ENCODE measurements around the gene CNTNAP2.

CNTNAP2 gene

DNA sequence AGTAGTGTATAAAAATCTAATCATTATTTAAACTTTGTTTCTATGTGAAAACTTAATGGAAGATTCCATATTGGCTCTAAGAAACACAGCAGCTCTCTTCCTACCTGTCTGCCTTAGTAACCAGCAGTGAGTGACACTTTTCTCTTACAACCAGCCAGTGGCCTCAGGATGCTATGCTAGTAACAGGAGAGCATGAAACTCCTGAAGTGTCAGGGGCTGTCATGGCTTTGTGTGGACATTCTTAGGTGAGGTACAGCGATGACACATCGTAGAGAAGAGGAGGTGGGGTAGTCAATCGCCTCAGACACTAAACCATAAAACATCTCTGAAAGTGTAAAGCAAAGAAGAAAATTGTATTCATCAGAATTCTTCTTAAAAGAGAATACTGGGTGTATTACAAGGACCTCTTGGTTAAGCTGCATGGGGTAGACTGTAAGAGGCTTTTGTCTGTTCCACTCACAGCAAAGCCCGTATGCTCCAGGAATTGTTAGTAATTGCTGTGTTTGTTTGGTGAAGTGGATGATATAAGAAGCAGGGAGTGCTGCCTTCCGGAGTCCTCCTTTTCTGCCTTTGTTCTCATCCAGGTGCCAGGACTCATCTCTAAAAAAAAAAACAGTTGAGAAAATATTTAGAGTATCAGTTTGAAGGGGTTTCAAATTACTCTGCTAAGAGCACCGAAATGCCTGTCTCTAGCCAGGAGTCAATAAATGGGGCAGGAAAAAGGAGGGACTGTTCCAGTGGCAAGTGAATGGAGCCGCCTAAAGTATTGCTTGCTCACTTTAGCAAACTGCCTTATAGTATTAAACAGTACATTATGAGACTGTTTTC, 518.8 kb downstream of the CNTNAP2 start:
- no peak overlapping the region for H3K4me3 ChIP-seq (ENCODE audit: low read depth, low read length)
- in situ Hi-C loops (cut with HindIII; ENCODE audit: low sequenced_read_pairs) = no loop called here
- DNase-seq (ENCODE audit: low read depth, low spot score) = no peak
- TF ChIP-seq, protein P1, sequence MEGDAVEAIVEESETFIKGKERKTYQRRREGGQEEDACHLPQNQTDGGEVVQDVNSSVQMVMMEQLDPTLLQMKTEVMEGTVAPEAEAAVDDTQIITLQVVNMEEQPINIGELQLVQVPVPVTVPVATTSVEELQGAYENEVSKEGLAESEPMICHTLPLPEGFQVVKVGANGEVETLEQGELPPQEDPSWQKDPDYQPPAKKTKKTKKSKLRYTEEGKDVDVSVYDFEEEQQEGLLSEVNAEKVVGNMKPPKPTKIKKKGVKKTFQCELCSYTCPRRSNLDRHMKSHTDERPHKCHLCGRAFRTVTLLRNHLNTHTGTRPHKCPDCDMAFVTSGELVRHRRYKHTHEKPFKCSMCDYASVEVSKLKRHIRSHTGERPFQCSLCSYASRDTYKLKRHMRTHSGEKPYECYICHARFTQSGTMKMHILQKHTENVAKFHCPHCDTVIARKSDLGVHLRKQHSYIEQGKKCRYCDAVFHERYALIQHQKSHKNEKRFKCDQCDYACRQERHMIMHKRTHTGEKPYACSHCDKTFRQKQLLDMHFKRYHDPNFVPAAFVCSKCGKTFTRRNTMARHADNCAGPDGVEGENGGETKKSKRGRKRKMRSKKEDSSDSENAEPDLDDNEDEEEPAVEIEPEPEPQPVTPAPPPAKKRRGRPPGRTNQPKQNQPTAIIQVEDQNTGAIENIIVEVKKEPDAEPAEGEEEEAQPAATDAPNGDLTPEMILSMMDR (IDR thresholded peaks at IDR 0.05; ENCODE audit: low read depth, low read length) = no peak

GRCh38 chr7:146636033-146636356, 519.4 kb downstream of the CNTNAP2 start:
- TF ChIP-seq, protein P1 (IDR thresholded peaks at IDR 0.05; ENCODE audit: low read depth, low read length) = no peak
- H3K4me3 ChIP-seq (ENCODE audit: low read depth, low read length) = no peak overlapping the region
- in situ Hi-C loops (cut with HindIII; ENCODE audit: low sequenced_read_pairs) = no loop called here
- DNase-seq (ENCODE audit: low read depth, low spot score) = no peak

DNA sequence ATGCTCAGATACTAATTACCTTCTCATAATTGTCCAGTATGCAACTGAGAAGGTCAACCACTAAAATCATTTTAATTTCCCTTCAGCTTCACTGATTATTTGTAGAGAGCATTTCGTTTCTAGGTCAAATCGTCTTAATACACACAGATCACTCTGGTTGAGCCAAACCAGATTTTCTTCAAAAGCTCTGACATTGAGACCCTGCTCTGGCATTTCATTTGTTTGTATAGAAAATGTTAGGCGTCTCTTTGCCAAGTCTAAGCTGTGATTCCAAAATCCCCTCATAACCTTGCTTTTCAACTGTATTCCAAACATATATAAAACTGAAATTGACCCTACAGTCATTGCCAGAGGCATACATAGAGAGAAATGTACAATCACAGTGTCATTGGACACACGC, 520.0 kb downstream of the CNTNAP2 start:
- DNase-seq (ENCODE audit: low read depth, low spot score) = no peak
- in situ Hi-C loops (cut with HindIII; ENCODE audit: low sequenced_read_pairs) = no loop called here
- TF ChIP-seq, protein P1 (IDR thresholded peaks at IDR 0.05; ENCODE audit: low read depth, low read length) = no peak
- H3K4me3 ChIP-seq (ENCODE audit: low read depth, low read length) = no peak overlapping the region

- no peak overlapping the region for H3K4me3 ChIP-seq (ENCODE audit: low read depth, low read length)
- in situ Hi-C loops (cut with HindIII; ENCODE audit: low sequenced_read_pairs) = no loop called here
- TF ChIP-seq, protein P1 (IDR thresholded peaks at IDR 0.05; ENCODE audit: low read depth, low read length) = no peak
- DNase-seq (ENCODE audit: low read depth, low spot score) = no peak
Observed at GRCh38 chr7:146639291-146639690, 522.7 kb downstream of the CNTNAP2 start.

DNA sequence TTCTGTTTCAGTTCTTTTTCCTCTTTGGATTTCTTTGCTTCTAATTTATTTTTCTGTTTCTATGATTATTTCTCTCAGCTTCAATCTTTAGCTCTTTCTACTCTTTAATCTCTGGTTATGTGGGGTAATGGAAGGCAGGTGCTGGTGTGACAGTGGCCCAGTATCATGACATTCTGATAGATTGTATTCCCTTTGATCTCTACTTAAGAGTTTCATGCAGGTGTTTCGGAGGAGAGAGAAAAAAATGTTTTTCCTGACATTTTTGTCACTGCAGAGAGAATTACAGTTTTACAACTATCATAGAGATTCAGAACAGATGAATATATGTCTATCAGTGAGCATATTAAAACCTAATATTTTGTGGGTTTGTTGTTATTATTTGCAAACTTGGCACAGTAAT, 524.9 kb downstream of the CNTNAP2 start:
- TF ChIP-seq, protein P1 (IDR thresholded peaks at IDR 0.05; ENCODE audit: low read depth, low read length) = no peak
- in situ Hi-C loops (cut with HindIII; ENCODE audit: low sequenced_read_pairs) = no loop called here
- no peak for DNase-seq (ENCODE audit: low read depth, low spot score)
- H3K4me3 ChIP-seq (ENCODE audit: low read depth, low read length) = no peak overlapping the region

DNA sequence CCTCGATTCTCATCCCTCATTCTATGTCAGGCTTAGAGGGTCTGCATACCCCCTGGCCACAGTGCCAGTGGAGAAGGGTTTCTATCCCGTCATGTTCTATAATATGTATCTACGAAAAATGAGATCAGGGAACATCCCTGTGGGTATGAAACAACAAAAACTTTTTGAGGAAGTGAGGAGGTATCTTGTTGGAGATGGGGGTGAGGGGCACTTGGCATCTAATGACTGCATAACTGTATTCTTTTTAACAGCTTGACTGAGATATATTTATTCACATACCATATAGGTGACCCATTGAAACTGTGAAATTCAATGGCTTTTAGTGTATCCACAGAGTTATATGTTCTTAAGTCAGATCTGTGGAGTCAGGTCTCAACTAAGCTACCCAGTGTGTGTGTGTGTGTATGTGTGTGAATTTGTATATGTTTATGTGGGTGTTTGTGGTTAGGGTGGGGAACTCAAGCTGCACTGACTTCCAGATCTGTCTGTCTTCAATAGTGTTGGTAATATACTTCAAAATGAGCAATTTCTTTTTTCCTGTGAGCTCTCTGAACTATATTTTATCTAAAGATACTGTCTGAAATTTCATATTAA, 528.9 kb downstream of the CNTNAP2 start:
- in situ Hi-C loops (cut with HindIII; ENCODE audit: low sequenced_read_pairs) = no loop called here
- TF ChIP-seq, protein P1 (IDR thresholded peaks at IDR 0.05; ENCODE audit: low read depth, low read length) = no peak
- no peak overlapping the region for H3K4me3 ChIP-seq (ENCODE audit: low read depth, low read length)
- no peak for DNase-seq (ENCODE audit: low read depth, low spot score)

Data from astrocyte of the spinal cord (primary cell).